Vagina (tissue), 2 donors: ENCODE results near the gene TNRC6B.

Source experiments
- CTCF ChIP-seq, 3 experiments: fragments of 450-650 bp in 2 of 3; fragments of 200-600 bp in 1 of 3; sonication (generic) in 1 of 3; IDR thresholded peaks; one replicate each; pipeline ENCODE4 v1.5.1; 2017 to 2019; ENCODE audit warnings: antibody characterized with exemption in 3 of 3, mild to moderate bottlenecking in 2 of 3, moderate library complexity in 2 of 3
- POLR2A ChIP-seq, 2 donors: fragments of 450-650 bp; IDR thresholded peaks; one replicate each; pipeline ENCODE4 v1.6.1; 2017; ENCODE audit warnings: antibody characterized with exemption in 2 of 2, mild to moderate bottlenecking in 2 of 2, moderate library complexity in 2 of 2
- POLR2AphosphoS5 ChIP-seq, 2 donors: sonication (generic); formaldehyde crosslinking; IDR thresholded peaks; one replicate each; pipeline ENCODE4 v1.9.0; 2017; ENCODE audit warnings: antibody characterized with exemption in 2 of 2, mild to moderate bottlenecking in 2 of 2, low read depth in 1 of 2; ENCODE audit not compliant: insufficient read depth in 1 of 2

DNA sequence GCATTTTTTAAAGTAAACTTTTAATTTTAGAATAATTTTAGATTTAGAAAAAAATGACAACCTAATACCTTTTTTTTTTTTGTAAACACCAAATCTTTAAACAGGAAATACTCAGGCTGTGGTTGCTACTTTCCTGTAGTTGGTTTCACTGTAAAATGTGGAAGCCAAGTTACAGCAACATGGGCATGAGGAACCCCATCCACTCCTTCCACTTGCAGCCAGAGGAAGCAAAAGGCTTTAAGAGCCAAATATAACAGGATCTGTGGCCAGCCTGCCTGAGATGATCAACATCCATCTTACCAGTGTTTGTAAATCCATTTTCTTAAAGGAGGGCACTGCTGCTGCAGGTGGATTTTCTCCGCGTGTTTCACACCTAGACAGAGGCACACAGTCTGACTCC lies 66.2 kb downstream of the TNRC6B start:
- no peak for TF ChIP-seq POLR2A (IDR thresholded peaks at IDR 0.05)
- TF ChIP-seq CTCF (IDR thresholded peaks at IDR 0.05): no peak
- TF ChIP-seq POLR2AphosphoS5 (IDR thresholded peaks at IDR 0.05; ENCODE audit: insufficient read depth in 1 of 2, low read depth in 1 of 2): no peak
